Liver (tissue), 9 donors: ENCODE measurements around the gene TYW5. TPM values are rescaled to one million over a fixed set of nuclear protein-coding genes. Genes with fewer than 3 reads are reported as not detected.
A peak's percentile ranks its signal among the peaks of the same experiment; 100 is the strongest.

Source experiments
- DNase-seq: peaks from one replicate; pipeline ENCODE4 v3.0.0-alpha.2; 2017; ENCODE audit warnings: low spot score
- H3K27ac ChIP-seq, 2 donors: one replicate each; pipeline ENCODE4 v1.7.0; 2013; ENCODE audit warnings: inconsistent platforms in 2 of 2, low read length in 2 of 2, control low read depth in 1 of 2, low read depth in 1 of 2, mild to moderate bottlenecking in 1 of 2
- H3K27me3 ChIP-seq, 4 donors: one replicate each; pipeline versions ENCODE4 v1.6.1 to v1.7.0; 2013; ENCODE audit warnings: low read length in 3 of 4, inconsistent platforms in 1 of 4, mild to moderate bottlenecking in 1 of 4, moderate library complexity in 1 of 4; ENCODE audit not compliant: control insufficient read depth in 4 of 4, insufficient read depth in 4 of 4
- H3K36me3 ChIP-seq, 4 donors: one replicate each; pipeline versions ENCODE4 v1.6.1 to v1.7.0; 2013; ENCODE audit warnings: low read length in 3 of 4, mild to moderate bottlenecking in 3 of 4, low read depth in 1 of 4, moderate library complexity in 1 of 4; ENCODE audit not compliant: control insufficient read depth in 4 of 4, insufficient read depth in 3 of 4
- H3K4me1 ChIP-seq, 4 donors: one replicate each; pipeline versions ENCODE4 v1.6.1 to v1.7.0; 2013; ENCODE audit warnings: low read length in 3 of 4, mild to moderate bottlenecking in 3 of 4, moderate library complexity in 1 of 4; ENCODE audit not compliant: control insufficient read depth in 4 of 4, insufficient read depth in 4 of 4
- H3K4me3 ChIP-seq, 3 donors: one replicate each; pipeline versions ENCODE4 v1.6.1 to v1.7.0; 2013; ENCODE audit warnings: low read length in 3 of 3, control low read depth in 1 of 3, low read depth in 1 of 3, mild to moderate bottlenecking in 1 of 3
- H3K9ac ChIP-seq, 2 donors: one replicate each; pipeline ENCODE4 v1.7.0; 2013; ENCODE audit warnings: low read length in 2 of 2, mild to moderate bottlenecking in 2 of 2, moderate library complexity in 2 of 2, control low read depth in 1 of 2, low read depth in 1 of 2
- H3K9me3 ChIP-seq, 4 donors: one replicate each; pipeline versions ENCODE4 v1.6.1 to v1.7.0; 2013; ENCODE audit warnings: low read length in 3 of 4; ENCODE audit not compliant: control insufficient read depth in 4 of 4
- EGR1 ChIP-seq, 2 donors: IDR thresholded peaks; 2 replicates each; pipeline ENCODE4 v1.6.1; 2016 to 2018; ENCODE audit warnings: antibody characterized with exemption in 2 of 2, low read depth in 2 of 2
- FOXA1 ChIP-seq: IDR thresholded peaks from 2 replicates; pipeline ENCODE4 v1.6.1; 2016; ENCODE audit warnings: antibody characterized with exemption
- FOXA2 ChIP-seq: IDR thresholded peaks from 2 replicates; pipeline ENCODE4 v1.6.1; 2016; ENCODE audit warnings: antibody characterized with exemption
- GABPA ChIP-seq, 2 donors: IDR thresholded peaks in 1 of 2; conservative IDR thresholded peaks in 1 of 2; 2 replicates each; pipeline ENCODE4 v1.6.1; 2016; ENCODE audit warnings: antibody characterized with exemption in 2 of 2, mild to moderate bottlenecking in 1 of 2, moderate library complexity in 1 of 2
- HNF4G ChIP-seq: IDR thresholded peaks from 2 replicates; pipeline ENCODE4 v1.6.1; 2016; ENCODE audit warnings: antibody characterized with exemption
- JUND ChIP-seq, 2 donors: IDR thresholded peaks; 2 replicates each; pipeline ENCODE4 v1.6.1; 2016; ENCODE audit warnings: antibody characterized with exemption in 2 of 2
- NR2F2 ChIP-seq: IDR thresholded peaks from 2 replicates; pipeline ENCODE4 v1.6.1; 2016; ENCODE audit warnings: antibody characterized with exemption
- RAD21 ChIP-seq, 2 donors: IDR thresholded peaks; 2 replicates each; pipeline ENCODE4 v1.6.1; 2016; ENCODE audit warnings: antibody characterized with exemption in 2 of 2, mild to moderate bottlenecking in 2 of 2
- RXRA ChIP-seq, 2 donors: IDR thresholded peaks; 2 replicates each; pipeline ENCODE4 v1.6.1; 2017 to 2018; ENCODE audit warnings: antibody characterized with exemption in 2 of 2, mild to moderate bottlenecking in 1 of 2
- SP1 ChIP-seq: IDR thresholded peaks from 2 replicates; pipeline ENCODE4 v1.6.1; 2018; ENCODE audit warnings: antibody characterized with exemption, mild to moderate bottlenecking
- TAF1 ChIP-seq: conservative IDR thresholded peaks from 2 replicates; pipeline ENCODE4 v1.6.1; 2016; ENCODE audit warnings: antibody characterized with exemption, mild to moderate bottlenecking
- YY1 ChIP-seq: IDR thresholded peaks from 2 replicates; pipeline ENCODE4 v1.6.1; 2016; ENCODE audit warnings: antibody characterized with exemption, mild to moderate bottlenecking
- WGBS: extraction: QIAGEN DNeasy Blood & Tissue Kit; methylation state at CpG from one replicate; pipeline ENCODE4 v1.1.7; 2013; 5-methylcytosine and 5-hydroxymethylcytosine counted together
- polyA plus RNA-seq, 2 donors: library from polyadenylated mRNA; stranded (reverse) in 1 of 2; unstranded in 1 of 2; fragments of 200-250 nt in 1 of 2; fragments of >200 nt in 1 of 2; fragmentation: Nextera tagmentation in 1 of 2; extraction: Ambion mirVana in 1 of 2; gene quantifications; one replicate each; pipeline versions ENCODE4 v1.2.1 to v1.2.3, GENCODE V29; 2013 to 2015
- total RNA-seq, 2 donors: library from RNA; depleted of rRNA; stranded (reverse); fragments of >200 nt; gene quantifications; one replicate each; pipeline ENCODE4 v1.2.3, GENCODE V29; 2014
- TF ChIP-seq, protein P1 (sequence below): fragments of 150-350 bp; IDR thresholded peaks from 2 replicates; pipeline ENCODE4 v1.5.1; 2017; ENCODE audit warnings: improper control_type of control experiment, low read depth, low read length; ENCODE audit not compliant: missing input control
- TF ChIP-seq, protein P2 (sequence below): IDR thresholded peaks from 2 replicates; pipeline ENCODE4 v1.6.1; 2016; ENCODE audit warnings: antibody characterized with exemption
- TF ChIP-seq, protein P3 (sequence below): IDR thresholded peaks from 2 replicates; pipeline ENCODE4 v1.6.1; 2016; ENCODE audit warnings: antibody characterized with exemption, mild to moderate bottlenecking
- TF ChIP-seq, protein P4 (sequence below): IDR thresholded peaks from 2 replicates; pipeline ENCODE4 v1.6.1; 2016; ENCODE audit warnings: antibody characterized with exemption
- TF ChIP-seq, protein P5 (sequence below): IDR thresholded peaks from 2 replicates; pipeline ENCODE4 v1.6.1; 2016; ENCODE audit warnings: antibody characterized with exemption
- donor health status: healthy.
- donor health status: healthy.
- donor health status: healthy.
- donor health status: healthy.
- donor health status: healthy.

Gene TYW5
- total and polyA plus RNA-seq, 4 donors, result 2.0 to 6.8 (median 4.9) TPM

DNA sequence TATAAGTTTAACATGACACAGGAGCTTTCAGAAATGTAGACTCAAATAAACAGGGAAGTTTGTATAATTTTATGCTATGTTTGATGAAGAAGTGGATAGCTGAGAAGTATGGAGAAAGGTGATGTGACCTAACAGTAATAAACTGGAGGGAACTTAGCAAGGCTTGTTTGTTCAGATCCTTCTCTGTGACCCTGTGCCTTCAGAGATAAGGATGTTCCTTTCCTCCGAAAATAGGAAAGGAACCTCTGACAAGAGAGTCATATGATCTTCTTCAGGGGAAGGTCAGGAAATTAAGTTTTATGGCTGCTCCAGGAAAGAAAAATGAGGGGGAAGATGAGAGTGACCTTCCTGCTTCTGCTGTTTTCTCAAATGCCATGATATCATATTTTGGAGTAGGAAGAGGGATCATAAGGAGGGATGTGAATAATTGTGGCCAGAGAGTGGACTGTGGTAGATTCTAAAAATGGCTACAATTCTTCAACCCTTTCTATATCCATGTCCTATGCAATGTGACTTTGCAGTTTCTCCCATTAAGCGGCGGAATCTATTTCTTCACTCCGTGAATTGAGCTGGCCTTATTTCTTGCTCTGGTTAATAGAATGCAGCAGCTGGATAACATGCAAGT is 52.7 kb downstream of the TYW5 start:
- Histone ChIP-seq H3K36me3 (no peaks in the 10 kb centered on the region), H3K4me3 (no peak overlapping the region), H3K4me1 (no peaks in the 10 kb centered on the region), H3K9ac (no peak overlapping the region), H3K9me3 (no peaks in the 10 kb centered on the region), H3K27me3 (no peaks in the 10 kb centered on the region), H3K27ac (no peak overlapping the region)
- TF ChIP-seq RAD21 (IDR thresholded peaks at IDR 0.05) (no peak), NR2F2 (peak; percentile 48)
- no peak for DNase-seq
- 81% methylated on average over 4 of the region's 4 CpGs for WGBS

DNA sequence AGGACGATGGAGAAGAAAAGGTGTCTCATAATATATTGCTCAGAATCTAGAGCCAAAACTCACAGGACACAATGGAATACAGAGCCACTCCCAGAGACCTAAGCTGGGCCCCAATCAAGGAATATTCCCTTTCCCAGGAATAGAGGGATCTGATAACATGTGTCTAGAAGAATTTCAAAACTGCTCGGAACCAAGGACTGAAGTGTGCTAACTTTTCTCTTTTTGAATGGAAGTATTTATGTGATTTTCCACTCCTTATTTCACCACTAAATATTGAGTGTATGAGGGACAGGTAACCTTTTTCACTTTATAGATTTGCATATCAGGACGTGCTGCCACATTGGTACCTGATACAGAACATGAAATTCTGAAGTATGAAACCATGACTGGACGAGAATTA is 53.3 kb downstream of the TYW5 start:
- Histone ChIP-seq H3K9me3 (no peaks in the 10 kb centered on the region), H3K4me1 (no peaks in the 10 kb centered on the region), H3K36me3 (no peaks in the 10 kb centered on the region), H3K27me3 (no peaks in the 10 kb centered on the region), H3K4me3 (no peak overlapping the region), H3K9ac (no peak overlapping the region), H3K27ac (no peak overlapping the region)
- 94% methylated on average over 4 of the region's 4 CpGs for WGBS
- DNase-seq, result no peak
- TF ChIP-seq HNF4G, result no peak
- no peak for TF ChIP-seq TAF1
- no peak for TF ChIP-seq FOXA1
- no peak for TF ChIP-seq NR2F2
- TF ChIP-seq GABPA (IDR thresholded peaks at IDR 0.05 in 1 of 2, conservative IDR thresholded peaks at IDR 0.05 in 1 of 2), result no peak
- TF ChIP-seq, protein P1, sequence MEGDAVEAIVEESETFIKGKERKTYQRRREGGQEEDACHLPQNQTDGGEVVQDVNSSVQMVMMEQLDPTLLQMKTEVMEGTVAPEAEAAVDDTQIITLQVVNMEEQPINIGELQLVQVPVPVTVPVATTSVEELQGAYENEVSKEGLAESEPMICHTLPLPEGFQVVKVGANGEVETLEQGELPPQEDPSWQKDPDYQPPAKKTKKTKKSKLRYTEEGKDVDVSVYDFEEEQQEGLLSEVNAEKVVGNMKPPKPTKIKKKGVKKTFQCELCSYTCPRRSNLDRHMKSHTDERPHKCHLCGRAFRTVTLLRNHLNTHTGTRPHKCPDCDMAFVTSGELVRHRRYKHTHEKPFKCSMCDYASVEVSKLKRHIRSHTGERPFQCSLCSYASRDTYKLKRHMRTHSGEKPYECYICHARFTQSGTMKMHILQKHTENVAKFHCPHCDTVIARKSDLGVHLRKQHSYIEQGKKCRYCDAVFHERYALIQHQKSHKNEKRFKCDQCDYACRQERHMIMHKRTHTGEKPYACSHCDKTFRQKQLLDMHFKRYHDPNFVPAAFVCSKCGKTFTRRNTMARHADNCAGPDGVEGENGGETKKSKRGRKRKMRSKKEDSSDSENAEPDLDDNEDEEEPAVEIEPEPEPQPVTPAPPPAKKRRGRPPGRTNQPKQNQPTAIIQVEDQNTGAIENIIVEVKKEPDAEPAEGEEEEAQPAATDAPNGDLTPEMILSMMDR, result no peak
- TF ChIP-seq, protein P2, sequence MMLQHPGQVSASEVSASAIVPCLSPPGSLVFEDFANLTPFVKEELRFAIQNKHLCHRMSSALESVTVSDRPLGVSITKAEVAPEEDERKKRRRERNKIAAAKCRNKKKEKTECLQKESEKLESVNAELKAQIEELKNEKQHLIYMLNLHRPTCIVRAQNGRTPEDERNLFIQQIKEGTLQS, result no peak
- TF ChIP-seq RAD21 (IDR thresholded peaks at IDR 0.05), result no peak
- TF ChIP-seq JUND (IDR thresholded peaks at IDR 0.05), result no peak

DNA sequence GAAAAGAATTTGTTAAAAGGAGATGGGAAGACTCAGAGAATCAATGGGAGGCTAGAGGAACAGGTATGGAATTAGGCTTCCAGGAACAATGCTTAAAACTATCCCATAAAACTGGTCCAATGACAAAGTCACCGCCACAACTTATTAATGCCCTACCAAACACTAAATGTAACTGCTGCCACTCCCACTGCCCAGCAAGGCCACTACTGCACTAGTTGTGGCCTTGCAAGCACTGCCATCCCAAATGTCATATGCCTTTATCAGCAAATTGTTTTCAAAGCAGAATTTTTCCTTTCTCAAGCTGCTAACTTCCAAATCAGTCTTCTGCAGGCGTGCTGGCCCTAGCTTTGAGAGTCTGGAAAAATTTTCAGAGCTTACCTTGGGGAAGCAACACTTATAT is 58.7 kb downstream of the TYW5 start:
- Histone ChIP-seq H3K27ac (no peak overlapping the region), H3K27me3 (no peaks in the 10 kb centered on the region)
- 86% methylated on average over 2 of the region's 2 CpGs for WGBS
- no peak for TF ChIP-seq RAD21 (IDR thresholded peaks at IDR 0.05)
- no peak for TF ChIP-seq RXRA (IDR thresholded peaks at IDR 0.05)
- TF ChIP-seq NR2F2, result no peak
- TF ChIP-seq, protein P3, sequence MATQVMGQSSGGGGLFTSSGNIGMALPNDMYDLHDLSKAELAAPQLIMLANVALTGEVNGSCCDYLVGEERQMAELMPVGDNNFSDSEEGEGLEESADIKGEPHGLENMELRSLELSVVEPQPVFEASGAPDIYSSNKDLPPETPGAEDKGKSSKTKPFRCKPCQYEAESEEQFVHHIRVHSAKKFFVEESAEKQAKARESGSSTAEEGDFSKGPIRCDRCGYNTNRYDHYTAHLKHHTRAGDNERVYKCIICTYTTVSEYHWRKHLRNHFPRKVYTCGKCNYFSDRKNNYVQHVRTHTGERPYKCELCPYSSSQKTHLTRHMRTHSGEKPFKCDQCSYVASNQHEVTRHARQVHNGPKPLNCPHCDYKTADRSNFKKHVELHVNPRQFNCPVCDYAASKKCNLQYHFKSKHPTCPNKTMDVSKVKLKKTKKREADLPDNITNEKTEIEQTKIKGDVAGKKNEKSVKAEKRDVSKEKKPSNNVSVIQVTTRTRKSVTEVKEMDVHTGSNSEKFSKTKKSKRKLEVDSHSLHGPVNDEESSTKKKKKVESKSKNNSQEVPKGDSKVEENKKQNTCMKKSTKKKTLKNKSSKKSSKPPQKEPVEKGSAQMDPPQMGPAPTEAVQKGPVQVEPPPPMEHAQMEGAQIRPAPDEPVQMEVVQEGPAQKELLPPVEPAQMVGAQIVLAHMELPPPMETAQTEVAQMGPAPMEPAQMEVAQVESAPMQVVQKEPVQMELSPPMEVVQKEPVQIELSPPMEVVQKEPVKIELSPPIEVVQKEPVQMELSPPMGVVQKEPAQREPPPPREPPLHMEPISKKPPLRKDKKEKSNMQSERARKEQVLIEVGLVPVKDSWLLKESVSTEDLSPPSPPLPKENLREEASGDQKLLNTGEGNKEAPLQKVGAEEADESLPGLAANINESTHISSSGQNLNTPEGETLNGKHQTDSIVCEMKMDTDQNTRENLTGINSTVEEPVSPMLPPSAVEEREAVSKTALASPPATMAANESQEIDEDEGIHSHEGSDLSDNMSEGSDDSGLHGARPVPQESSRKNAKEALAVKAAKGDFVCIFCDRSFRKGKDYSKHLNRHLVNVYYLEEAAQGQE, result no peak
- no peak for TF ChIP-seq YY1
- no peak for TF ChIP-seq TAF1
- TF ChIP-seq, protein P4, sequence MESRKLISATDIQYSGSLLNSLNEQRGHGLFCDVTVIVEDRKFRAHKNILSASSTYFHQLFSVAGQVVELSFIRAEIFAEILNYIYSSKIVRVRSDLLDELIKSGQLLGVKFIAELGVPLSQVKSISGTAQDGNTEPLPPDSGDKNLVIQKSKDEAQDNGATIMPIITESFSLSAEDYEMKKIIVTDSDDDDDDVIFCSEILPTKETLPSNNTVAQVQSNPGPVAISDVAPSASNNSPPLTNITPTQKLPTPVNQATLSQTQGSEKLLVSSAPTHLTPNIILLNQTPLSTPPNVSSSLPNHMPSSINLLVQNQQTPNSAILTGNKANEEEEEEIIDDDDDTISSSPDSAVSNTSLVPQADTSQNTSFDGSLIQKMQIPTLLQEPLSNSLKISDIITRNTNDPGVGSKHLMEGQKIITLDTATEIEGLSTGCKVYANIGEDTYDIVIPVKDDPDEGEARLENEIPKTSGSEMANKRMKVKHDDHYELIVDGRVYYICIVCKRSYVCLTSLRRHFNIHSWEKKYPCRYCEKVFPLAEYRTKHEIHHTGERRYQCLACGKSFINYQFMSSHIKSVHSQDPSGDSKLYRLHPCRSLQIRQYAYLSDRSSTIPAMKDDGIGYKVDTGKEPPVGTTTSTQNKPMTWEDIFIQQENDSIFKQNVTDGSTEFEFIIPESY, result no peak
- TF ChIP-seq, protein P1, result no peak
- no peak for TF ChIP-seq FOXA2
- no peak for TF ChIP-seq SP1
- no peak for TF ChIP-seq FOXA1
- TF ChIP-seq, protein P2, result no peak
- no peak for TF ChIP-seq GABPA (IDR thresholded peaks at IDR 0.05 in 1 of 2, conservative IDR thresholded peaks at IDR 0.05 in 1 of 2)
- TF ChIP-seq, protein P5, sequence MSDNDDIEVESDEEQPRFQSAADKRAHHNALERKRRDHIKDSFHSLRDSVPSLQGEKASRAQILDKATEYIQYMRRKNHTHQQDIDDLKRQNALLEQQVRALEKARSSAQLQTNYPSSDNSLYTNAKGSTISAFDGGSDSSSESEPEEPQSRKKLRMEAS, result no peak
- TF ChIP-seq EGR1 (IDR thresholded peaks at IDR 0.05; ENCODE audit: low read depth in 2 of 2), result no peak

More for the DNA sequence above, 58.7 kb downstream of the TYW5 start:
- Histone ChIP-seq H3K9me3 (no peaks in the 10 kb centered on the region), H3K4me3 (no peak overlapping the region), H3K36me3 (no peaks in the 10 kb centered on the region), H3K4me1 (no peaks in the 10 kb centered on the region), H3K9ac (no peak overlapping the region)
- DNase-seq, result no peak
